NCI-H1105 (cell line): ENCODE measurements around the gene ADIPOQ.
"Not testable (repeated sequence)": the region's sequence is repeated elsewhere in the genome, so short reads cannot be mapped to it uniquely, and the experiment has no call there.

Experiments used
- DNase-seq: peaks from one replicate; lab custom pipeline; 2025; lab: John Stamatoyannopoulos, UW

ADIPOQ gene

GRCh38 chr3:186826410-186826975 is 16.0 kb upstream of the ADIPOQ start:
- DNase-seq: no peak

- DNase-seq: peak; percentile 92
Measured at GRCh38 chr3:186826976-186827857, 15.3 kb upstream of the ADIPOQ start.

- DNase-seq: no peak
Measured at GRCh38 chr3:186828340-186828739, 14.2 kb upstream of the ADIPOQ start.

GRCh38 chr3:186831798-186832197 is 10.7 kb upstream of the ADIPOQ start:
- DNase-seq: no peak

GRCh38 chr3:186832276-186832675 is 10.2 kb upstream of the ADIPOQ start:
- no peak for DNase-seq

- DNase-seq: no peak
Measured at GRCh38 chr3:186839874-186840641, 2.5 kb upstream of the ADIPOQ start.

GRCh38 chr3:186841620-186842019 is 890 bp upstream of the ADIPOQ start:
- DNase-seq: no peak

- no peak for DNase-seq
Measured at GRCh38 chr3:186843039-186843432, 526 bp downstream of the ADIPOQ start.

- DNase-seq: no peak
Measured at GRCh38 chr3:186844908-186845307, 2.4 kb downstream of the ADIPOQ start.

GRCh38 chr3:186845756-186846155 is 3.2 kb downstream of the ADIPOQ start:
- DNase-seq: no peak

GRCh38 chr3:186847437-186847836 is 4.9 kb downstream of the ADIPOQ start:
- DNase-seq: no peak

GRCh38 chr3:186849374-186849975 is 7.0 kb downstream of the ADIPOQ start:
- peak; percentile 47 for DNase-seq

GRCh38 chr3:186851835-186852234 is 9.3 kb downstream of the ADIPOQ start:
- not testable (repeated sequence) for DNase-seq

- no peak for DNase-seq
Measured at GRCh38 chr3:186852994-186853393, 10.5 kb downstream of the ADIPOQ start.

GRCh38 chr3:186854146-186854545 is 11.6 kb downstream of the ADIPOQ start:
- no peak for DNase-seq

GRCh38 chr3:186854954-186855353 is 12.4 kb downstream of the ADIPOQ start:
- no peak for DNase-seq

- DNase-seq: no peak
Measured at GRCh38 chr3:186857743-186858142, 15.2 kb downstream of the ADIPOQ start.

GRCh38 chr3:186865215-186865853 is 22.8 kb downstream of the ADIPOQ start:
- not testable (repeated sequence) for DNase-seq

GRCh38 chr3:186866095-186866494 is 23.6 kb downstream of the ADIPOQ start:
- not testable (repeated sequence) for DNase-seq

- DNase-seq: no peak
Measured at GRCh38 chr3:186869253-186870100, 27.0 kb downstream of the ADIPOQ start.
